Keratinocyte (primary cell): ENCODE results near the gene CLDN9. TPM values are rescaled to one million over a fixed set of nuclear protein-coding genes. Genes with fewer than 3 reads are reported as not detected.

Source experiments
- DNase-seq: peaks from one replicate; pipeline ENCODE4 v3.0.0-alpha.2; 2011; ENCODE audit warnings: low read depth, missing footprints, low spot score
- FAIRE-seq: peaks from 2 replicates; lab custom pipeline; 2011; peaks lifted over from hg19 to GRCh38; lab: Jason Lieb, UNC
- H2AFZ ChIP-seq: 2 replicates; pipeline ENCODE4 v1.6.0; 2012; ENCODE audit warnings: low read length, control low read depth, inconsistent platforms; ENCODE audit not compliant: control insufficient read depth
- H3K27ac ChIP-seq: 2 replicates; pipeline ENCODE4 v1.5.1; 2011; ENCODE audit warnings: low read length; ENCODE audit not compliant: control insufficient read depth, insufficient read depth
- H3K27me3 ChIP-seq: 3 replicates; pipeline ENCODE4 v1.6.0; 2011; ENCODE audit warnings: low read length; ENCODE audit not compliant: control insufficient read depth, insufficient read depth; ENCODE audit errors: extremely low read depth
- H3K36me3 ChIP-seq, 2 experiments: 2 replicates in 1 of 2; 3 replicates in 1 of 2; pipeline ENCODE4 v1.5.1; 2011; ENCODE audit warnings: low read length in 2 of 2, mild to moderate bottlenecking in 1 of 2; ENCODE audit not compliant: control insufficient read depth in 2 of 2, insufficient read depth in 2 of 2; ENCODE audit errors: extremely low read depth in 1 of 2
- H3K4me1 ChIP-seq: 3 replicates; pipeline ENCODE4 v1.5.1; 2011; ENCODE audit warnings: low read length; ENCODE audit not compliant: control insufficient read depth, insufficient read depth; ENCODE audit errors: extremely low read depth
- H3K4me2 ChIP-seq: 3 replicates; pipeline ENCODE4 v1.6.0; 2011; ENCODE audit warnings: low read depth, low read length; ENCODE audit not compliant: control insufficient read depth, insufficient read depth; ENCODE audit errors: extremely low read depth
- H3K4me3 ChIP-seq, 3 experiments: fragments of 200-600 bp in 1 of 3; sonication (generic) in 1 of 3; 2 replicates in 2 of 3; 3 replicates in 1 of 3; pipeline ENCODE4 v1.5.1; 2011 to 2016; ENCODE audit warnings: low read length in 3 of 3, mild to moderate bottlenecking in 3 of 3, control low read depth in 2 of 3, inconsistent platforms in 1 of 3, low read depth in 1 of 3, mixed read lengths in 1 of 3, mixed run types in 1 of 3, moderate library complexity in 1 of 3; ENCODE audit not compliant: control insufficient read depth in 2 of 3, insufficient read depth in 2 of 3; ENCODE audit errors: extremely low read depth in 1 of 3
- H3K79me2 ChIP-seq: 2 replicates; pipeline ENCODE4 v1.6.0; 2012; ENCODE audit warnings: low read length; ENCODE audit not compliant: control insufficient read depth, insufficient read depth
- H3K9ac ChIP-seq: 3 replicates; pipeline ENCODE4 v1.6.0; 2011; ENCODE audit warnings: low read length; ENCODE audit not compliant: control insufficient read depth, insufficient read depth; ENCODE audit errors: extremely low read depth
- H3K9me1 ChIP-seq: 3 replicates; pipeline ENCODE4 v1.6.0; 2011; ENCODE audit warnings: low read length; ENCODE audit not compliant: control insufficient read depth, insufficient read depth; ENCODE audit errors: extremely low read depth
- H3K9me3 ChIP-seq: 2 replicates; pipeline ENCODE4 v1.5.1; 2012; ENCODE audit warnings: low read depth, low read length; ENCODE audit not compliant: control insufficient read depth
- H4K20me1 ChIP-seq: 3 replicates; pipeline ENCODE4 v1.6.0; 2011; ENCODE audit warnings: low read length; ENCODE audit not compliant: control insufficient read depth, insufficient read depth; ENCODE audit errors: extremely low read depth
- CTCF ChIP-seq, 3 experiments: IDR thresholded peaks in 1 of 3; conservative IDR thresholded peaks in 1 of 3; optimal IDR thresholded peaks in 1 of 3; 2 replicates in 2 of 3; 3 replicates in 1 of 3; pipeline versions ENCODE3 to v1.5.1; 2011; ENCODE audit warnings: low read length in 3 of 3, mild to moderate bottlenecking in 3 of 3, moderate library complexity in 2 of 3, control low read depth in 1 of 3, inconsistent platforms in 1 of 3; ENCODE audit not compliant: insufficient read depth in 2 of 3; ENCODE audit errors: extremely low read depth in 1 of 3
- EZH2 ChIP-seq: IDR thresholded peaks from one replicate; pipeline ENCODE4 v1.6.1; 2012; ENCODE audit warnings: inconsistent platforms, mild to moderate bottlenecking, low read length, moderate library complexity
- dilution Hi-C: fragments of 300-500 bp; cut with MboI; formaldehyde crosslinking; loops from one replicate; pipeline ENCODE4 v1.7.0; 2020; ENCODE audit warnings: low sequenced_read_pairs; ENCODE audit not compliant: extremely low pct_ligation_motif_present
- polyA plus RNA-seq, 5 experiments: library from polyadenylated mRNA; depleted of rRNA in 3 of 5; stranded (reverse) in 3 of 5; stranded (forward) in 1 of 5; unstranded in 1 of 5; fragments of >200 nt; gene quantifications; 1 replicate in 1 of 5; 2 replicates in 3 of 5; 3 replicates in 1 of 5; pipeline versions ENCODE4 v1.2.1 to v1.2.3, GENCODE V29; 2011 to 2012; ENCODE audit warnings: missing spikeins in 2 of 5, low read depth in 1 of 5, low replicate concordance in 1 of 5

CLDN9 gene
- polyA plus RNA-seq, 1 donor (not counting 4 experiments of a cell fraction or from before 2014, with no cell fraction given), result not detected

- TF ChIP-seq EZH2 (no peak), CTCF (optimal IDR thresholded peaks at IDR 0.05 in 1 of 3, IDR thresholded peaks at IDR 0.05 in 1 of 3, conservative IDR thresholded peaks at IDR 0.05 in 1 of 3; ENCODE audit: extremely low read depth in 1 of 3, insufficient read depth in 2 of 3, low read length in 3 of 3) (no peak)
- H3K9ac ChIP-seq, result no peak overlapping the region
- H3K4me1 ChIP-seq, result peaks cover 24% of the 10 kb centered on the region
- no peaks in the 10 kb centered on the region for H3K79me2 ChIP-seq
- H4K20me1 ChIP-seq, result no peaks in the 10 kb centered on the region
- FAIRE-seq (no peak), DNase-seq (no peak)
- no peak overlapping the region for H2AFZ ChIP-seq
- H3K27ac ChIP-seq, result no peak overlapping the region
- H3K27me3 ChIP-seq, result no peaks in the 10 kb centered on the region
- no peaks in the 10 kb centered on the region for H3K9me1 ChIP-seq
- H3K4me2 ChIP-seq, result no peak overlapping the region
- H3K36me3 ChIP-seq, result no peaks in the 10 kb centered on the region
- H3K4me3 ChIP-seq, result no peak overlapping the region
- dilution Hi-C loops, result no loop called here
- no peaks in the 10 kb centered on the region for H3K9me3 ChIP-seq
Observed at GRCh38 chr16:2985893-2986355, 26.8 kb upstream of the CLDN9 start.

GRCh38 chr16:2986623-2987188 is 26.0 kb upstream of the CLDN9 start:
- no peak for DNase-seq
- H3K4me1 ChIP-seq, result peaks cover 26% of the 10 kb centered on the region
- H3K79me2 ChIP-seq, result no peaks in the 10 kb centered on the region
- H3K4me3 ChIP-seq, result no peak overlapping the region
- no peaks in the 10 kb centered on the region for H3K36me3 ChIP-seq
- H3K27me3 ChIP-seq, result no peaks in the 10 kb centered on the region
- no peaks in the 10 kb centered on the region for H4K20me1 ChIP-seq
- FAIRE-seq, result no peak
- H2AFZ ChIP-seq, result no peak overlapping the region
- H3K9me1 ChIP-seq, result no peaks in the 10 kb centered on the region
- H3K27ac ChIP-seq, result no peak overlapping the region
- dilution Hi-C loops, result no loop called here
- H3K9ac ChIP-seq, result no peak overlapping the region
- TF ChIP-seq EZH2 (no peak), CTCF (optimal IDR thresholded peaks at IDR 0.05 in 1 of 3, IDR thresholded peaks at IDR 0.05 in 1 of 3, conservative IDR thresholded peaks at IDR 0.05 in 1 of 3; ENCODE audit: extremely low read depth in 1 of 3, insufficient read depth in 2 of 3, low read length in 3 of 3) (no peak)
- no peak overlapping the region for H3K4me2 ChIP-seq
- H3K9me3 ChIP-seq, result no peaks in the 10 kb centered on the region
